H1 (cell line): Measurements from ENCODE around the gene PAX8. TPM values are rescaled to one million over a fixed set of nuclear protein-coding genes. Genes with fewer than 3 reads are reported as not detected.

Experiments used
- CTCF ChIA-PET: fragments of 300-600 bp; sonication (Branson Sonifier 250); formaldehyde crosslinking; loops from one replicate; lab custom pipeline; 2021; ENCODE audit not compliant: partially characterized antibody; lab: Charles Lee
- POLR2A ChIA-PET: fragments of 300-600 bp; sonication (Branson Sonifier 250); formaldehyde crosslinking; loops from one replicate; lab custom pipeline; 2021; ENCODE audit warnings: inconsistent platforms; ENCODE audit not compliant: partially characterized antibody; lab: Charles Lee
- DNase-seq, 2 experiments: peaks; one replicate each; pipeline versions ENCODE4 v3.0.0 to v3.0.0-alpha.2; 2010 to 2022; ENCODE audit warnings: low spot score in 2 of 2, low read depth in 1 of 2, mixed read lengths in 1 of 2
- FAIRE-seq: peaks from 2 replicates; lab custom pipeline; 2011; peaks lifted over from hg19 to GRCh38; lab: Jason Lieb, UNC
- H2AFZ ChIP-seq: 2 replicates; pipeline ENCODE4 v1.8.1; 2012; ENCODE audit warnings: low read length, inconsistent platforms
- H2AK5ac ChIP-seq: 2 replicates; pipeline ENCODE4 v1.6.1; 2013; ENCODE audit warnings: low read depth, low read length
- H2BK120ac ChIP-seq: replicated peaks from 2 replicates; pipeline ENCODE3; 2013; ENCODE audit warnings: low read depth, low read length, inconsistent platforms
- H2BK12ac ChIP-seq: 2 replicates; pipeline ENCODE4 v1.6.1; 2013; ENCODE audit warnings: low read depth, low read length
- H2BK15ac ChIP-seq: 2 replicates; pipeline ENCODE4 v1.6.1; 2013; ENCODE audit warnings: low read length
- H2BK20ac ChIP-seq: 2 replicates; pipeline ENCODE4 v1.6.1; 2013; ENCODE audit warnings: low read length
- H2BK5ac ChIP-seq: 2 replicates; pipeline ENCODE4 v1.6.1; 2013; ENCODE audit warnings: low read depth, low read length
- H3K14ac ChIP-seq: 2 replicates; pipeline ENCODE4 v1.6.1; 2013; ENCODE audit warnings: inconsistent platforms; ENCODE audit not compliant: insufficient read length
- H3K18ac ChIP-seq: 2 replicates; pipeline ENCODE4 v1.6.1; 2013; ENCODE audit warnings: low read length; ENCODE audit errors: extremely low read depth
- H3K23ac ChIP-seq: 2 replicates; pipeline ENCODE4 v1.6.1; 2013; ENCODE audit warnings: inconsistent platforms; ENCODE audit not compliant: insufficient read length
- H3K23me2 ChIP-seq: 2 replicates; pipeline ENCODE4 v1.6.1; 2013; ENCODE audit warnings: low read depth, low read length
- H3K27ac ChIP-seq: 2 replicates; pipeline ENCODE4 v1.6.1; 2011; ENCODE audit warnings: low read depth, low read length, inconsistent platforms
- H3K27me3 ChIP-seq, 4 experiments: replicated peaks in 1 of 4; 1 replicate in 1 of 4; 2 replicates in 3 of 4; pipeline versions ENCODE4 v1.6.1 to v1.8.1; 2011 to 2013; ENCODE audit warnings: low read length in 3 of 4, mild to moderate bottlenecking in 3 of 4, inconsistent platforms in 2 of 4, mixed read lengths in 2 of 4, moderate library complexity in 1 of 4; ENCODE audit not compliant: control insufficient read depth in 3 of 4, insufficient read depth in 3 of 4; ENCODE audit errors: extremely low read depth in 1 of 4
- H3K36me3 ChIP-seq, 4 experiments: 2 replicates each; pipeline versions ENCODE4 v1.6.1 to v1.8.1; 2011 to 2013; ENCODE audit warnings: mild to moderate bottlenecking in 4 of 4, low read length in 3 of 4, moderate library complexity in 2 of 4, control low read depth in 1 of 4, inconsistent platforms in 1 of 4; ENCODE audit not compliant: insufficient read depth in 4 of 4, control insufficient read depth in 2 of 4
- H3K4ac ChIP-seq: replicated peaks from 2 replicates; pipeline ENCODE3; 2013; ENCODE audit warnings: low read length, low read depth, mixed read lengths, inconsistent platforms; ENCODE audit not compliant: insufficient read length
- H3K4me1 ChIP-seq, 4 experiments: replicated peaks in 1 of 4; 1 replicate in 1 of 4; 2 replicates in 3 of 4; pipeline versions ENCODE4 v1.6.1 to v1.8.1; 2011 to 2013; ENCODE audit warnings: low read length in 3 of 4, inconsistent platforms in 2 of 4, mixed read lengths in 1 of 4; ENCODE audit not compliant: insufficient read depth in 4 of 4, control insufficient read depth in 3 of 4
- H3K4me2 ChIP-seq, 2 experiments: 2 replicates each; pipeline versions ENCODE4 v1.6.1 to v1.8.1; 2011 to 2013; ENCODE audit warnings: low read depth in 2 of 2, low read length in 2 of 2, control low read depth in 1 of 2, inconsistent platforms in 1 of 2, mild to moderate bottlenecking in 1 of 2; ENCODE audit not compliant: insufficient read depth in 1 of 2
- H3K4me3 ChIP-seq, 4 experiments: fragments of 200-600, 300-600 bp in 1 of 4; sonication (generic), shearing (Covaris generic), sonication (Bioruptor Twin) in 1 of 4; 2 replicates each; pipeline versions ENCODE4 v1.5.1 to v1.8.1; 2011 to 2016; ENCODE audit warnings: low read length in 4 of 4, low read depth in 3 of 4, control low read depth in 2 of 4, inconsistent platforms in 2 of 4, mild to moderate bottlenecking in 2 of 4, mixed read lengths in 1 of 4, moderate library complexity in 1 of 4; ENCODE audit not compliant: insufficient read depth in 2 of 4; ENCODE audit errors: extremely low read depth in 1 of 4
- H3K56ac ChIP-seq: replicated peaks from 2 replicates; pipeline ENCODE3; 2013; ENCODE audit warnings: low read depth, mild to moderate bottlenecking, mixed read lengths, low read length, inconsistent platforms; ENCODE audit not compliant: insufficient read length
- H3K79me1 ChIP-seq: 2 replicates; pipeline ENCODE4 v1.6.1; 2013; ENCODE audit warnings: low read depth, low read length, control low read depth
- H3K79me2 ChIP-seq, 2 experiments: 2 replicates each; pipeline versions ENCODE4 v1.6.1 to v1.8.1; 2012 to 2013; ENCODE audit warnings: low read length in 2 of 2, mild to moderate bottlenecking in 2 of 2, inconsistent platforms in 1 of 2; ENCODE audit not compliant: insufficient read depth in 2 of 2, control insufficient read depth in 1 of 2
- H3K9ac ChIP-seq, 4 experiments: replicated peaks in 1 of 4; 1 replicate in 1 of 4; 2 replicates in 3 of 4; pipeline versions ENCODE4 v1.6.1 to v1.8.1; 2011 to 2013; ENCODE audit warnings: low read depth in 3 of 4, low read length in 3 of 4, control low read depth in 2 of 4, mild to moderate bottlenecking in 2 of 4, moderate library complexity in 2 of 4, inconsistent platforms in 1 of 4; ENCODE audit errors: extremely low read depth in 1 of 4
- H3K9me3 ChIP-seq, 2 experiments: 2 replicates each; pipeline versions ENCODE4 v1.6.1 to v1.8.1; 2012 to 2013; ENCODE audit warnings: mild to moderate bottlenecking in 2 of 2, moderate library complexity in 2 of 2, control low read depth in 1 of 2, inconsistent platforms in 1 of 2, low read depth in 1 of 2, low read length in 1 of 2, mixed read lengths in 1 of 2; ENCODE audit not compliant: insufficient read depth in 2 of 2
- H4K20me1 ChIP-seq, 2 experiments: replicated peaks in 1 of 2; 2 replicates each; pipeline versions ENCODE3 to v1.8.1; 2011 to 2013; ENCODE audit warnings: inconsistent platforms in 2 of 2, low read length in 2 of 2, mild to moderate bottlenecking in 1 of 2; ENCODE audit not compliant: insufficient read depth in 2 of 2, control insufficient read depth in 1 of 2
- H4K5ac ChIP-seq: 2 replicates; pipeline ENCODE4 v1.6.1; 2013; ENCODE audit warnings: low read length, low read depth, mixed read lengths, inconsistent platforms; ENCODE audit not compliant: insufficient read length
- H4K8ac ChIP-seq: 2 replicates; pipeline ENCODE4 v1.8.0; 2013; ENCODE audit warnings: mild to moderate bottlenecking, moderate library complexity, low read length, inconsistent platforms; ENCODE audit not compliant: insufficient read depth; ENCODE audit errors: extremely low read depth
- H4K91ac ChIP-seq: replicated peaks from 2 replicates; pipeline ENCODE3; 2013; ENCODE audit warnings: low read length, mixed read lengths, inconsistent platforms; ENCODE audit not compliant: insufficient read length
- BACH1 ChIP-seq: IDR thresholded peaks from 2 replicates; pipeline ENCODE4 v1.6.1; 2012; ENCODE audit warnings: low read length, improper control_type of control experiment
- CBX8 ChIP-seq: fragments of 300-800, 300-1000 bp; sonication (generic); IDR thresholded peaks from 2 replicates; pipeline ENCODE4 v1.7.1; 2016; ENCODE audit warnings: low read depth, low read length, borderline replicate concordance
- CREB1 ChIP-seq: IDR thresholded peaks from 2 replicates; pipeline ENCODE4 v1.6.1; 2012; ENCODE audit warnings: inconsistent platforms
- EGR1 ChIP-seq: IDR thresholded peaks from 2 replicates; pipeline ENCODE4 v1.6.1; 2011; ENCODE audit warnings: low read depth, low read length, borderline replicate concordance
- FOSL1 ChIP-seq: IDR thresholded peaks from 2 replicates; pipeline ENCODE4 v1.6.1; 2011; ENCODE audit warnings: mild to moderate bottlenecking, low read depth, low read length, moderate library complexity; ENCODE audit not compliant: insufficient read depth
- JUN ChIP-seq: IDR thresholded peaks from 2 replicates; pipeline ENCODE4 v1.6.1; 2011; ENCODE audit warnings: low read depth, mild to moderate bottlenecking, improper control_type of control experiment, low read length
- KDM5A ChIP-seq: fragments of 200-600 bp; IDR thresholded peaks from 2 replicates; pipeline ENCODE4 v1.7.1; 2012; ENCODE audit warnings: mild to moderate bottlenecking, low read length, inconsistent platforms, mixed read lengths
- RNF2 ChIP-seq: fragments of 200-900, 300-1000 bp; sonication (generic); IDR thresholded peaks from 2 replicates; pipeline ENCODE4 v1.7.1; 2016; ENCODE audit warnings: borderline replicate concordance, low read depth, mild to moderate bottlenecking, antibody characterized with exemption, low read length; ENCODE audit not compliant: poor library complexity, severe bottlenecking; ENCODE audit errors: missing control alignments
- SIN3A ChIP-seq, 2 experiments: IDR thresholded peaks in 1 of 2; conservative IDR thresholded peaks in 1 of 2; 2 replicates each; pipeline ENCODE4 v1.6.1; 2011 to 2012; ENCODE audit warnings: low read length in 2 of 2, improper control_type of control experiment in 1 of 2, low read depth in 1 of 2, mild to moderate bottlenecking in 1 of 2
- SP1 ChIP-seq: IDR thresholded peaks from 2 replicates; pipeline ENCODE4 v1.6.1; 2011; ENCODE audit warnings: low read depth, low read length
- SP4 ChIP-seq: IDR thresholded peaks from 2 replicates; pipeline ENCODE4 v1.6.1; 2012; ENCODE audit warnings: low read length, inconsistent platforms
- SUZ12 ChIP-seq: fragments of 200-600 bp; sonication (generic); IDR thresholded peaks from 2 replicates; pipeline ENCODE4 v1.6.1; 2012; ENCODE audit warnings: mild to moderate bottlenecking, inconsistent platforms, low read length, moderate library complexity, mixed read lengths
- WGBS, 2 experiments: shearing (Covaris generic) in 1 of 2; methylation state at CpG; one replicate each; pipeline versions ENCODE4 v1.1.6 to v1.1.7; 2013 to 2015; ENCODE audit warnings: low lambda C conversion rate in 2 of 2, mixed read lengths in 2 of 2, inconsistent platforms in 1 of 2, low coverage in 1 of 2, missing lambda C conversion rate in 1 of 2; ENCODE audit not compliant: insufficient replicate concordance in 2 of 2, insufficient coverage in 1 of 2, insufficient read length in 1 of 2; ENCODE audit errors: extremely low coverage in 1 of 2, missing lambda C conversion rate in 1 of 2; 5-methylcytosine and 5-hydroxymethylcytosine counted together
- polyA plus RNA-seq, 7 experiments: library from polyadenylated mRNA; depleted of rRNA in 3 of 7; stranded (reverse) in 5 of 7; unstranded in 2 of 7; fragments of >200 nt in 5 of 7; fragments of 200-250 nt in 2 of 7; gene quantifications; 1 replicate in 5 of 7; 2 replicates in 1 of 7; 4 replicates in 1 of 7; pipeline versions ENCODE4 v1.2.1 to v1.2.3, GENCODE V29; 2011 to 2013; ENCODE audit warnings: missing spikeins in 2 of 7, mixed read lengths in 2 of 7
- total RNA-seq: library from RNA; stranded (reverse); fragmentation: NEBNext Ultra II Directional; extraction: Animal tissue kit (Norgen Biotek cat#: 25700); gene quantifications from 2 replicates; pipeline ENCODE4 v1.2.1, GENCODE V29; 2021

The PAX8 gene
- total and polyA plus RNA-seq, 2 of the 8 experiments (the other 6 are each of a cell fraction or from before 2014, with no cell fraction given): 0.02 TPM; not detected in 1

DNA sequence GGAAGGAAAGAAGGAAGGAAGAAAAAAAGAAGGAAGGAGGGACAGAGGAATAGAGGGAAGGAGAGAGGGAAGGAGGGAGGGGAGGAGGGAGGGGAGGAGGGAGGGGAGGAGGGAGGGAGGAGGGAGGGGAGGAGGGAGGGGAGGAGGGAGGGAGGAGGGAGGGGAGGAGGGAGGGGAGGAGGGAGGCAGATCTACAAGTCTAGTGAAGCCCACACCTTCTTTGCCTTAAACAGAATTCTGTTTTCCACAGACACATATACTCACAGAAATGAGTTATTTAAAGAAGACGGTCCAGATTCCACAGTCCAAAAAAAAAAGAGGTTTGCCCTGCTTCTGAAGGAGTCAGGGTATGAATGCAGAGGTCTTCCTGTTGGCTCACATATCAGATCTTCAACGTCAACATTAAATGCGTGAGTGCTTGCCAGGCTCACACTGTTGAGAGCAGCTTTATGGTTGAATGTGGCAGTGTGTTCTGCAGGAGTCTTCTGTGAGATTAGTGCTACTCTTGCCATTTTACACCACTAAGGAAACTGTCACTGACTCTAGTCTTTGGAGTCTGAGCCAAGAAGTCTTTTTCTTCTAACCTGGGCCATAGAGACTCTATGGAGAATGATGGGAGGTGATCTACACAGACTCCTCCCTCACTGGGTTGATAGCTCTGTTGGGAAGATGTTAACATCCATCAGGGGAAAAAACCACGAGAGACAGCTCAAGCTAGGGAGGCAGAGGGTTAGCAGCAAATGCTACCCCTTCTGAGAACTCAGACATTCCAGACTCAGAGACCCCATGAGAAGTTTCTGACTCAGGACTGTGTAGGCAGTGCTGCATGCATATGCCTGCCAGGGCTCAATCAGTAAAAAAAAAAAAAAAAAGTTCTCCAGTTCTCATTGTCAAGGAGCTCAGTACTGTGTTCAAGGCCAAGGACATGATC is 23.3 kb downstream of the PAX8 start:
- Histone ChIP-seq H2BK12ac (no peak overlapping the region), H3K79me2 (no peaks in the 10 kb centered on the region), H3K4me2 (no peak overlapping the region), H3K23ac (no peak overlapping the region), H4K5ac (no peak overlapping the region), H3K36me3 (no peaks in the 10 kb centered on the region; a peak in 1 of 8 replicates), H2BK5ac (no peak overlapping the region), H3K9ac (no peak overlapping the region), H3K23me2 (no peaks in the 10 kb centered on the region), H4K20me1 (no peaks in the 10 kb centered on the region), H3K4me1 (no peaks in the 10 kb centered on the region; a peak in 1 of 7 replicates), H4K91ac (no peak overlapping the region), H3K14ac (no peak overlapping the region), H3K56ac (no peak overlapping the region), H3K4me3 (no peak overlapping the region), H2BK20ac (no peak overlapping the region), H2BK120ac (no peak overlapping the region), H3K27me3 (peaks cover 0 to 2% (median 0%) of the 10 kb centered on the region in 4 experiments; a peak in 3 of 7 replicates), H2BK15ac (no peak overlapping the region), H2AK5ac (no peak overlapping the region), H3K27ac (no peak overlapping the region), H2AFZ (no peak overlapping the region), H3K9me3 (no peaks in the 10 kb centered on the region), H3K79me1 (no peaks in the 10 kb centered on the region), H3K4ac (no peak overlapping the region), H3K18ac (no peak overlapping the region), H4K8ac (no peak overlapping the region)
- POLR2A ChIA-PET: no interaction called here
- FAIRE-seq (no peak), DNase-seq (no peak)
- CTCF ChIA-PET: interaction anchor here (0.7 to 3.3 kb wide), 10 partner anchors 18 to 121 kb away, joined by 3 to 12 read pairs (median 4); no protein-coding TSS in a partner anchor
- 87% methylated on average over 4 of the region's 4 CpGs; no CpG with 5 or more reads in 1 of the 2 experiments for WGBS, 2 experiments
- TF ChIP-seq SUZ12 (no peak), JUN (no peak), CREB1 (no peak), SP1 (no peak), EGR1 (no peak), RNF2 (no peak), BACH1 (no peak), SP4 (no peak), CBX8 (no peak), SIN3A (conservative IDR thresholded peaks at IDR 0.05 in 1 of 2, IDR thresholded peaks at IDR 0.05 in 1 of 2; ENCODE audit: low read depth in 1 of 2, low read length in 2 of 2) (no peak), KDM5A (no peak), FOSL1 (no peak)
